HFF-Myc (cell line): Measurements from ENCODE around the gene NEMP2.

ENCODE experiments used
- DNase-seq: peaks from one replicate; pipeline ENCODE4 v3.0.0-alpha.2; 2011; ENCODE audit warnings: low read depth; ENCODE audit errors: extremely low read depth
- H3K4me3 ChIP-seq: replicated peaks from 2 replicates; pipeline ENCODE4 v1.5.1; 2011; ENCODE audit warnings: low read depth, mild to moderate bottlenecking, control low read depth, low read length
- CTCF ChIP-seq: IDR thresholded peaks from 2 replicates; pipeline ENCODE4 v1.5.1; 2012; ENCODE audit warnings: mild to moderate bottlenecking, low read depth, low read length, control low read depth; ENCODE audit errors: missing control alignments

The NEMP2 gene

GRCh38 chr2:190460487-190460886, 74.0 kb downstream of the NEMP2 start:
- DNase-seq = no peak
- TF ChIP-seq CTCF = no peak
- no peak overlapping the region for H3K4me3 ChIP-seq

GRCh38 chr2:190459881-190460280, 74.6 kb downstream of the NEMP2 start:
- no peak for DNase-seq
- no peak for TF ChIP-seq CTCF
- no peak overlapping the region for H3K4me3 ChIP-seq

GRCh38 chr2:190458352-190459107, 76.0 kb downstream of the NEMP2 start:
- H3K4me3 ChIP-seq = no peak overlapping the region
- DNase-seq = no peak
- TF ChIP-seq CTCF = no peak

GRCh38 chr2:190457256-190457655, 77.3 kb downstream of the NEMP2 start:
- no peak overlapping the region for H3K4me3 ChIP-seq
- TF ChIP-seq CTCF = no peak
- DNase-seq = no peak

- H3K4me3 ChIP-seq = no peak overlapping the region
- TF ChIP-seq CTCF = no peak
- DNase-seq = no peak
These were observed 77.7 kb downstream of the NEMP2 start for GRCh38 chr2:190456833-190457232.

GRCh38 chr2:190455358-190456095, 79.0 kb downstream of the NEMP2 start:
- no peak for TF ChIP-seq CTCF
- no peak overlapping the region for H3K4me3 ChIP-seq
- no peak for DNase-seq
